IMR-90 (cell line): ENCODE measurements around the gene KIFC3. TPM values are rescaled to one million over a fixed set of nuclear protein-coding genes. Genes with fewer than 3 reads are reported as not detected.

Experiments
- ATAC-seq: fragments of 200-7000 bp; cut with Tn5 transposase; 2 replicates; pipeline ENCODE4 v1.9.1; 2020; ENCODE audit warnings: low read depth, mild to moderate bottlenecking, moderate library complexity
- BruUV-seq: library from RNA; stranded (reverse); fragments of 400-500 nt; replicated peaks from 2 replicates; lab custom pipeline; 2021; lab: Mats Ljungman, UMichigan
- CTCF ChIA-PET: fragments of 300-600 bp; formaldehyde crosslinking; extraction: SDS; loops from one replicate; lab custom pipeline; 2021; ENCODE audit warnings: antibody characterized with exemption; lab: Yijun Ruan, JAX
- POLR2A ChIA-PET: fragments of 300-600 bp; sonication (Branson Sonifier 250); formaldehyde crosslinking; loops from one replicate; lab custom pipeline; 2022; ENCODE audit warnings: antibody characterized with exemption; ENCODE audit not compliant: unreplicated experiment; lab: Charles Lee
- DNase-seq: peaks from one replicate; pipeline ENCODE4 v3.0.0; 2013
- H2AFZ ChIP-seq: replicated peaks from 2 replicates; pipeline ENCODE3; 2013; ENCODE audit warnings: low read length, mild to moderate bottlenecking; ENCODE audit not compliant: poor library complexity
- H2AK5ac ChIP-seq: 2 replicates; pipeline ENCODE4 v1.6.1; 2013; ENCODE audit warnings: low read depth, low read length, inconsistent platforms
- H2AK9ac ChIP-seq: replicated peaks from 2 replicates; pipeline ENCODE3; 2013; ENCODE audit warnings: mild to moderate bottlenecking, low read depth, low read length, moderate library complexity; ENCODE audit not compliant: poor library complexity
- H2BK120ac ChIP-seq: 2 replicates; pipeline ENCODE4 v1.6.1; 2013; ENCODE audit warnings: low read depth, low read length, inconsistent platforms
- H2BK15ac ChIP-seq: 3 replicates; pipeline ENCODE4 v1.6.1; 2013; ENCODE audit warnings: low read depth, low read length, inconsistent platforms
- H2BK20ac ChIP-seq: 2 replicates; pipeline ENCODE4 v1.6.1; 2013; ENCODE audit warnings: low read depth, mild to moderate bottlenecking, inconsistent platforms, low read length, moderate library complexity
- H2BK5ac ChIP-seq: 2 replicates; pipeline ENCODE4 v1.6.1; 2013; ENCODE audit warnings: mild to moderate bottlenecking, low read depth, low read length, inconsistent platforms; ENCODE audit not compliant: poor library complexity, severe bottlenecking
- H3K14ac ChIP-seq: replicated peaks from 2 replicates; pipeline ENCODE4 v1.6.1; 2013; ENCODE audit warnings: low read depth, low read length, inconsistent platforms
- H3K18ac ChIP-seq: 2 replicates; pipeline ENCODE4 v1.6.1; 2013; ENCODE audit warnings: low read depth, low read length, control low read depth
- H3K23ac ChIP-seq: 2 replicates; pipeline ENCODE4 v1.6.1; 2013; ENCODE audit warnings: low read depth, low read length, inconsistent platforms
- H3K27ac ChIP-seq: 2 replicates; pipeline ENCODE4 v1.5.1; 2013; ENCODE audit warnings: mild to moderate bottlenecking, control low read depth, low read length; ENCODE audit not compliant: insufficient read depth
- H3K27me3 ChIP-seq: 2 replicates; pipeline ENCODE4 v1.6.1; 2013; ENCODE audit warnings: low read length; ENCODE audit not compliant: control insufficient read depth, insufficient read depth
- H3K36me3 ChIP-seq: 2 replicates; pipeline ENCODE4 v1.6.1; 2013; ENCODE audit warnings: low read length, mixed read lengths; ENCODE audit not compliant: control insufficient read depth, insufficient read depth
- H3K4ac ChIP-seq: 2 replicates; pipeline ENCODE4 v1.6.1; 2013; ENCODE audit warnings: low read depth, low read length, inconsistent platforms
- H3K4me1 ChIP-seq: 2 replicates; pipeline ENCODE4 v1.6.1; 2013; ENCODE audit warnings: low read length, mixed read lengths; ENCODE audit not compliant: control insufficient read depth, insufficient read depth
- H3K4me2 ChIP-seq: 2 replicates; pipeline ENCODE4 v1.6.1; 2013; ENCODE audit warnings: low read depth, mild to moderate bottlenecking, control low read depth, low read length, moderate library complexity
- H3K4me3 ChIP-seq: 2 replicates; pipeline ENCODE4 v1.5.1; 2013; ENCODE audit warnings: low read depth, mild to moderate bottlenecking, control low read depth, low read length, moderate library complexity; ENCODE audit not compliant: insufficient read depth
- H3K56ac ChIP-seq: 2 replicates; pipeline ENCODE4 v1.6.1; 2013; ENCODE audit warnings: low read length, inconsistent platforms; ENCODE audit not compliant: insufficient read depth; ENCODE audit errors: extremely low read depth
- H3K79me1 ChIP-seq, 2 experiments: 2 replicates each; pipeline ENCODE4 v1.6.1; 2013; ENCODE audit warnings: low read length in 2 of 2, inconsistent platforms in 1 of 2, low read depth in 1 of 2
- H3K9ac ChIP-seq: 2 replicates; pipeline ENCODE4 v1.6.1; 2013; ENCODE audit warnings: low read depth, low read length, control low read depth
- H3K9me1 ChIP-seq: 2 replicates; pipeline ENCODE4 v1.6.1; 2013; ENCODE audit warnings: low read length, inconsistent platforms; ENCODE audit not compliant: insufficient read depth
- H3K9me3 ChIP-seq: 2 replicates; pipeline ENCODE4 v1.6.1; 2013; ENCODE audit warnings: low read length; ENCODE audit not compliant: control insufficient read depth, insufficient read depth
- H4K20me1 ChIP-seq: 2 replicates; pipeline ENCODE4 v1.6.1; 2013; ENCODE audit warnings: low read length, inconsistent platforms; ENCODE audit not compliant: insufficient read depth
- H4K5ac ChIP-seq: 2 replicates; pipeline ENCODE4 v1.6.1; 2013; ENCODE audit warnings: mild to moderate bottlenecking, low read depth, low read length, control low read depth
- H4K8ac ChIP-seq, 2 experiments: 2 replicates each; pipeline ENCODE4 v1.6.1; 2013; ENCODE audit warnings: low read depth in 2 of 2, low read length in 2 of 2, control low read depth in 1 of 2, inconsistent platforms in 1 of 2
- H4K91ac ChIP-seq: 2 replicates; pipeline ENCODE4 v1.6.1; 2013; ENCODE audit warnings: low read depth, low read length, inconsistent platforms; ENCODE audit not compliant: insufficient read depth
- BHLHE40 ChIP-seq: fragments of 150-350 bp; IDR thresholded peaks from 2 replicates; pipeline ENCODE4 v1.6.1; 2016; ENCODE audit warnings: mild to moderate bottlenecking, low read depth, low read length
- CEBPB ChIP-seq: IDR thresholded peaks from 2 replicates; pipeline ENCODE4 v1.6.1; 2012; ENCODE audit warnings: low read depth, low read length, improper control_type of control experiment
- CHD1 ChIP-seq: IDR thresholded peaks from 2 replicates; pipeline ENCODE4 v1.6.1; 2012; ENCODE audit warnings: low read depth, low read length, improper control_type of control experiment
- CTCF ChIP-seq: conservative IDR thresholded peaks from 2 replicates; pipeline ENCODE4 v1.5.1; 2012; ENCODE audit warnings: mild to moderate bottlenecking, low read depth, low read length, improper control_type of control experiment
- FOS ChIP-seq: fragments of 150-350 bp; IDR thresholded peaks from 2 replicates; pipeline ENCODE4 v1.6.1; 2016; ENCODE audit warnings: low read depth, low read length
- MAFK ChIP-seq: IDR thresholded peaks from 2 replicates; pipeline ENCODE4 v1.6.1; 2012; ENCODE audit warnings: low read depth, low read length, improper control_type of control experiment
- MAZ ChIP-seq: IDR thresholded peaks from 2 replicates; pipeline ENCODE4 v1.6.1; 2012; ENCODE audit warnings: low read depth, mild to moderate bottlenecking, low read length, improper control_type of control experiment, moderate library complexity, borderline replicate concordance
- NFE2L2 ChIP-seq: fragments of 150-350 bp; IDR thresholded peaks from 2 replicates; pipeline ENCODE4 v1.6.1; 2016; ENCODE audit warnings: low read depth, mild to moderate bottlenecking, low read length
- POLR2A ChIP-seq: IDR thresholded peaks from 2 replicates; pipeline ENCODE4 v1.6.1; 2012; ENCODE audit warnings: mild to moderate bottlenecking, low read depth, low read length
- RAD21 ChIP-seq: IDR thresholded peaks from 2 replicates; pipeline ENCODE4 v1.6.1; 2012; ENCODE audit warnings: low read length, improper control_type of control experiment
- RCOR1 ChIP-seq: IDR thresholded peaks from 2 replicates; pipeline ENCODE4 v1.6.1; 2012; ENCODE audit warnings: mild to moderate bottlenecking, low read length, improper control_type of control experiment; ENCODE audit not compliant: insufficient replicate concordance
- RFX5 ChIP-seq: IDR thresholded peaks from 2 replicates; pipeline ENCODE4 v1.8.0; 2012; ENCODE audit warnings: low read depth, mild to moderate bottlenecking, low read length, moderate library complexity
- SMC3 ChIP-seq: fragments of 150-350 bp; IDR thresholded peaks from 2 replicates; pipeline ENCODE4 v1.6.1; 2016; ENCODE audit warnings: low read depth, mild to moderate bottlenecking, antibody characterized with exemption, low read length, moderate library complexity
- WGBS, 2 experiments: methylation state at CpG; one replicate each; pipeline versions ENCODE4 v1.1.5 to v1.1.7; 2013; ENCODE audit warnings: missing lambda C conversion rate in 2 of 2; ENCODE audit not compliant: insufficient read length in 1 of 2; ENCODE audit errors: extremely low coverage in 2 of 2; 5-methylcytosine and 5-hydroxymethylcytosine counted together
- dilution Hi-C: fragments of 300-500 bp; cut with HindIII; formaldehyde crosslinking; loops from one replicate; pipeline ENCODE4 v1.14.3; 2018; ENCODE audit warnings: low sequenced_read_pairs; ENCODE audit not compliant: unreplicated experiment
- in situ Hi-C: fragments of 300-500 bp; cut with MboI; formaldehyde crosslinking; loops from 3 replicates; pipeline ENCODE4 v1.14.3; 2019; ENCODE audit warnings: low sequenced_read_pairs, inconsistent platforms, mixed read lengths
- intact Hi-C: fragments of 100-400 bp; cut with micrococcal nuclease; formaldehyde crosslinking; loops from 2 replicates; pipeline ENCODE4 v1.10.0; 2022
- polyA plus RNA-seq, 3 experiments: library from polyadenylated mRNA; depleted of rRNA; stranded (reverse); fragments of >200 nt; gene quantifications; 2 replicates each; pipeline ENCODE4 v1.2.3, GENCODE V29; 2012; ENCODE audit warnings: low replicate concordance in 1 of 3
- total RNA-seq: library from RNA; depleted of rRNA; stranded (reverse); fragments of >200 nt; gene quantifications from 2 replicates; pipeline ENCODE4 v1.2.3, GENCODE V29; 2012
- TF ChIP-seq, protein P1 (sequence below): fragments of 150-350 bp; IDR thresholded peaks from 2 replicates; pipeline ENCODE4 v1.6.1; 2017; ENCODE audit warnings: mild to moderate bottlenecking, antibody characterized with exemption, low read length, low read depth

KIFC3 gene
- total and polyA plus RNA-seq, 2 of the 4 experiments (the other 2 are of a cell fraction), result 48.6 to 62.5 TPM

GRCh38 chr16:57822018-57822553 is 19.8 kb upstream of the KIFC3 start:
- H3K14ac ChIP-seq, result no peak overlapping the region
- no peaks in the 10 kb centered on the region for H3K9me3 ChIP-seq
- POLR2A ChIA-PET, result interaction anchor here (0.6 kb wide), 1 partner anchor 290 kb away, joined by 4 read pairs; no protein-coding TSS in a partner anchor
- H2BK20ac ChIP-seq, result no peak overlapping the region
- no peak overlapping the region for H3K4ac ChIP-seq
- intact Hi-C loops, result no loop called here
- ATAC-seq (no peak), DNase-seq (no peak)
- H3K27me3 ChIP-seq, result peaks cover 30% of the 10 kb centered on the region
- no peak for TF ChIP-seq SMC3
- TF ChIP-seq FOS, result no peak
- TF ChIP-seq CHD1, result no peak
- no peak for TF ChIP-seq RFX5
- TF ChIP-seq, protein P1, sequence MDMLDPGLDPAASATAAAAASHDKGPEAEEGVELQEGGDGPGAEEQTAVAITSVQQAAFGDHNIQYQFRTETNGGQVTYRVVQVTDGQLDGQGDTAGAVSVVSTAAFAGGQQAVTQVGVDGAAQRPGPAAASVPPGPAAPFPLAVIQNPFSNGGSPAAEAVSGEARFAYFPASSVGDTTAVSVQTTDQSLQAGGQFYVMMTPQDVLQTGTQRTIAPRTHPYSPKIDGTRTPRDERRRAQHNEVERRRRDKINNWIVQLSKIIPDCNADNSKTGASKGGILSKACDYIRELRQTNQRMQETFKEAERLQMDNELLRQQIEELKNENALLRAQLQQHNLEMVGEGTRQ, result no peak
- TF ChIP-seq CTCF, result no peak
- TF ChIP-seq POLR2A, result no peak
- TF ChIP-seq NFE2L2, result no peak
- TF ChIP-seq RCOR1, result no peak
- TF ChIP-seq CEBPB, result no peak
- no peak for TF ChIP-seq MAFK
- TF ChIP-seq BHLHE40, result no peak
- no peak for TF ChIP-seq RAD21
- TF ChIP-seq MAZ, result no peak
- no peaks in the 10 kb centered on the region for H3K36me3 ChIP-seq
- no peaks in the 10 kb centered on the region for H3K4me1 ChIP-seq
- in situ Hi-C loops, result no loop called here
- H3K79me1 ChIP-seq, result no peaks in the 10 kb centered on the region
- H3K4me3 ChIP-seq, result no peak overlapping the region
- no CpG with 5 or more reads among the region's 5 CpGs for WGBS, 2 experiments
- dilution Hi-C loops, result no loop called here
- H2AK9ac ChIP-seq, result no peak overlapping the region
- H2BK5ac ChIP-seq, result no peak overlapping the region
- H3K18ac ChIP-seq, result no peak overlapping the region
- BruUV-seq, result no TSS peak
- no peak overlapping the region for H2AK5ac ChIP-seq
- H2BK120ac ChIP-seq, result no peak overlapping the region
- H3K56ac ChIP-seq, result no peak overlapping the region
- no peak overlapping the region for H3K23ac ChIP-seq
- no peak overlapping the region for H4K8ac ChIP-seq
- H2AFZ ChIP-seq, result no peak overlapping the region
- CTCF ChIA-PET, result no interaction called here
- H3K4me2 ChIP-seq, result no peak overlapping the region
- peaks cover 6% of the 10 kb centered on the region; the same call in 1 of the 2 replicates for H3K9me1 ChIP-seq
- H4K20me1 ChIP-seq, result no peaks in the 10 kb centered on the region
- H4K91ac ChIP-seq, result no peak overlapping the region
- H3K9ac ChIP-seq, result no peak overlapping the region
- no peak overlapping the region for H4K5ac ChIP-seq
- H3K27ac ChIP-seq, result no peak overlapping the region
- H2BK15ac ChIP-seq, result no peak overlapping the region
